ENCODE data around the gene VGLL3. TPM values are rescaled to one million over a fixed set of nuclear protein-coding genes. Genes with fewer than 3 reads are reported as not detected.

The VGLL3 gene
- polyA plus RNA-seq, 4 donors: 3.8 to 5.5 (median 4.8) TPM

- DNase-seq (ENCODE audit: low read depth in 4 of 4, low spot score in 2 of 4): no peak
These were observed 36.2 kb downstream of the VGLL3 start for GRCh38 chr3:86954747-86955146.

DNA sequence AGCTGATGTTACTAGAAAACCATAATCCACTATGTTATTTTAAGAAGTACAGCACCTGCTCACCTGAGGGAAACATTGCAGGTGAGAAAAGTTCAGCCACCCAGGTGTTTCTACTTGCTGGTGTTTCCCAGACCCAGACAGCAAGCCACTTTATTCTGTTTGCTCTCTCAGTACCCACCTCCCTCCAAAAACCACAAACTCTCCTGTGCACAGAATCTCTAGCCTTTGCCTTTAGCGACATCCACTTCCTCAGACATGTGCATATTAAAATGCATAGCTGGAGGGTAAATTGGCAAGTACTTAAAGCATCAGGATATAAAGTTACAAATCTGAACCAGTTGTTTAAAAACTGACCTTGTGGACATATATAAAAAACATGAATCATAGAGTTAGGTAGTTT is 36.7 kb downstream of the VGLL3 start:
- no peak for DNase-seq (ENCODE audit: low read depth in 4 of 4, low spot score in 2 of 4)

DNA sequence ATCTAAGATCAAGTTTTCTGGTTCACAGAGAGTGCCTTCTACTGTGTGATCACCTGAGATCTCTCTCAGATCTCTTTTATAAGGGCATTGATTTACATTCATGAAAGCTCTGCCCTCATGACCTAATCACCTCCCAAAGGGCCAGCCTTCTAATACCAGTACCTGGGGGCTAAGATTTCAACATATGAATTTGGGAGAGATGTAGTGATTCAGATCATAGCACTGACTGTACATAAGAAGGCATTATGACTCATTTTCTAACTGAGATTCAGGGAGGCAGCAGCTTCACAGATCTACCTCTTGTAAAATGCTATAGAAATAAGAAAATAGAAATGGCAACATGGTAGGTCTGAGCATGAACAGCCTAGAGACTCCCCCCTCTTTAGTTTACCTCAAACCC is 39.6 kb downstream of the VGLL3 start:
- no peak for DNase-seq (ENCODE audit: low read depth in 4 of 4, low spot score in 2 of 4)

- DNase-seq (ENCODE audit: low read depth in 4 of 4, low spot score in 2 of 4): no peak
These were observed 40.2 kb downstream of the VGLL3 start for GRCh38 chr3:86950717-86951116.

DNA sequence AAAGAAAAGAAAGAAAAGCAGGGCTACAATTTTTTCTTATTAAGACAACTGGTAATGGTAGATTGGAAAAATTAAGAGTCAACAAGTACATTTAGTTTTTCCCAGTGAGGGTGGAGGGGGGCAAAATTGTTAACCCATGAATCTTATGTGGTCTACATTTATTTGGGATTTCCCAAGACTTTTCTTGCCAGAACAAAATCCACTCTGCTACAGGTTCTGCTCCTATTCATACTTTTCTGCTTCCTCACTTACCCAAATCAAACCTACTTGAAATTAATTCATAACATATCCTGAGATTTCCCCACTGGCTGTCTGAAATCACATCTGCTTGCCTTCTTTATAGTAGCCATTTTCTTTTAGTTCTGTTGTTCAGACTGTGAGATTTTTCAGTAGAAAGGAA is 41.1 kb downstream of the VGLL3 start:
- DNase-seq (ENCODE audit: low read depth in 4 of 4, low spot score in 2 of 4): no peak

DNA sequence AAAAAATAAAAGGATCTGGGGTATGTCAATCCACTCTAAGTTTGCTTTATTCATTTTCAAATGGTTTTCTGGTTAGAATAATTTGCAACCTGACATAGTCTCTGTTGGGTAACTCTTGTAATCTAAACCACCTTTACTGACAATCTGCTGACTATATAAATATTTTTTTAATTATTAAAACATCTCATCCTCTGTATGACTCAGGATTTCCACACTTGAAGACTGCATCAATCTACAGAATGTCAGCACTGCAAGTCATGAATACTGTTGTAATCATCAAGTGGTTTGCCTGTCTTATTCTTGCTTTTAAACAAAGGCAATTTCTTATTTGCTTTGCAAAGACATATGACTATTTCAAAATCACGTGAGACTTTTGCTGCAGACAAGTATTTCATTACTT is 42.1 kb downstream of the VGLL3 start:
- no peak for DNase-seq (ENCODE audit: low read depth in 4 of 4, low spot score in 2 of 4)

- DNase-seq (ENCODE audit: low read depth in 4 of 4, low spot score in 2 of 4): no peak
These were observed 48.7 kb downstream of the VGLL3 start for GRCh38 chr3:86942206-86942605.

DNA sequence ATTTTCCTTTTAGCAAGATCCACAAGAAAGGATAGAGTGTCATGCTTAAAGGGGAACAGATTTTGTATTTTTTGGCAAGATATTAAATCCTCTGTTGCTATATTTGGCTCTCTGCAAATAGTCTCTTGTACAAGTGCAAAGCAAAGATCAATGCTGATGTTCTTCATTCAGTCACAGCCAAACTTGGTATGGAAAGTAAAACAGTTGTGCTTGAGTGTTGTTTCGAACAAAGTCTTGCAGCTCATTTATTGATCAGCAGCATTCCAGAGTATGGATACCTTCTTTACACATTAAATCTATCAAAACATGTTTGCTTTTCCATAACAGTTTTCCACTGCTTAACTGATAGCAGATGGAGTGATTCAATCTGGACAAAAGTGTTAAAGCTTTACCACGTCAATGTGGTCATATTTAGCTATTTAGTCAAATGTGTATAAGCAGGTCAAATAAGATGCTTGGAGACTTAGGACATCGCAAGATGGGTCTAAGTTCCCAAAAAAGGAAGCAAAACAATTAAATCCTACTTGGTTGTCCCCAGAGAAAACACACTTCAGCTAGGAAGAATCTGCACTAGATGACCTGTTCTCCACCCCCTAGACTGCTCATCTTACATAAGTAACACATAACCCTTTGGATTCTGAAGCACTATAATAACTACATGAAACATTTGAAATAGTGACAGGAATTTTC is 52.4 kb downstream of the VGLL3 start:
- DNase-seq (ENCODE audit: low read depth in 4 of 4, low spot score in 2 of 4): no peak

- no peak for DNase-seq (ENCODE audit: low read depth in 4 of 4, low spot score in 2 of 4)
These were observed 53.6 kb downstream of the VGLL3 start for GRCh38 chr3:86937306-86937791.

DNA sequence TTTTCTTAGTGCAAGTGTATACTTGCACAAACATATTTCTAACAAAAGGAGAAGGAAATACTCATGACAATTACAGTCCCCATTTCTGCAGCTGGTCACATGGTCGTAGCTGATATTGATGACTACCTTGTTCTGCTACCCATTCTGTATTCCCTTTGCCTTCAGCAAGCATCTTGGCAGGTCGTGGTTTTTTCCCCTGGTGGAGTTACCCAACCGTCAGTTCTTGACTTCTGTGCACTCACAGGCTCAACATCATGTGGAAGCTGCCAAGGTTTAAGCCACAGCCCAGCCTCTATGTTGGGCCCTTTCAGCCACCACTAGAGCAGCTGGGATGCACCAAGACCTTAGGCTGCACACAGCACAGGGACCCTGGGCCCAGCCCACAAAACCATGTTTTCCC is 56.1 kb downstream of the VGLL3 start:
- no peak for DNase-seq (ENCODE audit: low read depth in 4 of 4, low spot score in 2 of 4)

DNA sequence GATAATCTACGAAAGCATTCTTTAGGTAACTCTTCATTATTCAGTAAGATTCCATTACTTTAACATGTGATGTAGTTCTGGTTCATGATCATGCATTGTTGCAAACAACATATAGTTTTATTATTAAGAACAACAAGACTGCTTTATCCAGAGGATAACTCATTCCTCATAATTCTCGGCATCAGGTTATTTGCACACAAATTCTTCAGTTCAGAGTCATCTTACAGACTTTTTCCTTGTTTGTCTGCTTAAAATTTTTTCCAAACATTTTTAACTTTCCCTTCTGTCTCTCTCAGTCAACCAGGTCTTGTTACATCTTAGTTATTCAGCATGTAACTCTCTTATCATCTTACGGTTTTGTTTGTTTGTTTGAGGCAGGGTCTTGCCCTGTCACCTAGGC is 60.1 kb downstream of the VGLL3 start:
- DNase-seq (ENCODE audit: low read depth in 4 of 4, low spot score in 2 of 4): no peak

GRCh38 chr3:86930181-86930580 is 60.8 kb downstream of the VGLL3 start:
- no peak for DNase-seq (ENCODE audit: low read depth in 4 of 4, low spot score in 2 of 4)

DNA sequence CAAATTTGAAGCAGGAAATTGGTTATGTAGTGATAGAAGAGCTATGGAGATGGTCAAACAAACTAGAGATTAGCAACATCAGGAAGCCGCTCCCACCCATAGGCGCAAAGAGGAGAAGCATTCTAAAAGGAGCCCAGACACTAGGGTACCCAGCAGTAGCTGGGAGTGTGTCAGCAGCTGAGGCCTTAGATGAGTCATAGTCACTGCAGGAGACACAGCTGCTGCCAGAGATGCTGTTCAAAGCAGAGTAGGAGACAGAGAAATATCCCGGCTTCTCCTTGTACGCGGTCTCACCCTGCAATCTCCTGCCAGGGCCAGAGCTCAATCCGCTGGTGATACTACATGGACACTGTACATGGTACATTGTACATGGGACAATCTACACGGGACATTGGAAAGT is 61.9 kb downstream of the VGLL3 start:
- no peak for DNase-seq (ENCODE audit: low read depth in 4 of 4, low spot score in 2 of 4)

GRCh38 chr3:86923071-86923491 is 67.9 kb downstream of the VGLL3 start:
- no peak for DNase-seq (ENCODE audit: low read depth in 4 of 4, low spot score in 2 of 4)

DNA sequence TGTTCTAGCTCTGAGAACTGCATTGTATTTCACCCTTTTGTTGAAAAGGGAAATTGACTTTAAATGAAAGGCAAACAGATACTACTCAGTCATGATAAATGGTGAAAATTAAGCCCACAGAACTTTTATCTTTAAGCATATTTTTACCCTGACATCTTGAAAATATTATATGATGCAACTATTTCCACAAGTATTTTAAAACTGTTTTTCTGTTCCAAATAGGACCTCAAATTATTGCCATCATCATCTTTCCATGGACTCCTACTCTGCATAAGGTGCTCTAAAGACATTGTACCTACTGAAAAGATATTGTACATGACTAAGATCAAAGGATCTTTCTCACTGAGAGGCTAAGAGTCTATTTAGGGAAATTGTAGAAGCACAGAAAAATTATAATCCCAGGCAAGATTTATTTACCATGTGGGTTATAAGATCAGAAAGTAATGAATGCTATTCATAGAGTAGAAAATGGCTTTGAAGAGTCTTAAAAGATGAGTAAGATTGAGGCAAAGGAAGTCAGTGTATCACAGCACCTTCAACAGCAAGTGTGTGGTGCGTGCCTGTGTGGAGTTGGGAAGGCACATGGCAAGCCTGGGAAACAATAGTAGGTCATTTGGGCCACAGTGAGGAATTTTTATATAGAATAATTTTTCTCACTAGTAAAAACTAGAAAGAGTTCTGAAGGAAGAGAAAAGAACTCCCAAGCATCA is 68.8 kb downstream of the VGLL3 start:
- DNase-seq (ENCODE audit: low read depth in 4 of 4, low spot score in 2 of 4): no peak

GRCh38 chr3:86914670-86915069 is 76.3 kb downstream of the VGLL3 start:
- no peak for DNase-seq (ENCODE audit: low read depth in 4 of 4, low spot score in 2 of 4)

- DNase-seq (ENCODE audit: low read depth in 4 of 4, low spot score in 2 of 4): no peak
These were observed 77.8 kb downstream of the VGLL3 start for GRCh38 chr3:86913160-86913559.

GRCh38 chr3:86895202-86895601 is 95.7 kb downstream of the VGLL3 start:
- no peak for DNase-seq (ENCODE audit: low read depth in 4 of 4, low spot score in 2 of 4)

DNA sequence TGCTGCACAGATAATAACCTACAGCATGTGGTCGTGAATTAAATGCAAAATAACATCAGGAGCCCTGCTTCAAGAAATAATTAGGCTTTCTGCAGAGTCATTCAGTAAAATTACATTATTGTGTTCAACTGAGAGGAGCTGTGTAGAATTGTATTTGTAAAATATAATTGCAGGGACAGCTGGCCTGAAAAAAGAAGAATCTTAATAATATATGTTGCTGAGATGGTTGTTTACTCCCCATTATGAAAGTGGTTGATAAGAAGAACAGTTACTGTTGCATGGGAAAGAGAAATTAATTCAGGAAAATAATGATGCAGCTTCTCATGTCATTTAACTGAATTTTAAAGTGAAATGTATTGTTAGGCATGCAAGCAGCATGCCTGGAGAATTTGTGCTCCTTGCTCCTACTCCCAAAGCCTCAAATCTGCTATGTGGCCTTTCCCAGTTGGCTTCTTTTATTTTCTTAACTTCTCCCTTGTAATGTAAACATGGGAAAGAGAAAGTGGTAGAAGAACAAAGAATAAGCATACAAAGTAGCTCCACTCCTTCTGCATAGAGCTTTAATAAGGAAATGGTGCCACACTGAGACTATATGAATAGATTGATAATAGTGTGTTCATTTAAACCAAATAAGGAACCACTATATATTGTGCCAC is 100.1 kb downstream of the VGLL3 start:
- DNase-seq (ENCODE audit: low read depth in 4 of 4, low spot score in 2 of 4): no peak

All from left renal cortex interstitium (tissue), 4 donors.